ENCODE measurements around the gene GLE1.

GLE1 gene

GRCh38 chr9:128588581-128589233 is 84.2 kb downstream of the GLE1 start:
- DNase-seq (ENCODE audit: low read depth in 1 of 2, low spot score in 1 of 2), result no peak
